Mesendoderm (in vitro differentiated cells): Measurements from ENCODE around the gene TAAR2.
A peak's percentile ranks its signal among the peaks of the same experiment; 100 is the strongest.

Experiments used
- DNase-seq: peaks from one replicate; pipeline ENCODE4 v3.0.0; 2013
- H2AK5ac ChIP-seq: 2 replicates; pipeline ENCODE4 v1.6.1; 2013; ENCODE audit warnings: low read length, inconsistent platforms
- H2BK120ac ChIP-seq: 2 replicates; pipeline ENCODE4 v1.6.1; 2013; ENCODE audit warnings: low read depth, mild to moderate bottlenecking, low read length, moderate library complexity, mixed read lengths
- H2BK15ac ChIP-seq: replicated peaks from 2 replicates; pipeline ENCODE4 v1.6.1; 2013; ENCODE audit warnings: low read depth, mild to moderate bottlenecking, moderate library complexity
- H2BK5ac ChIP-seq: 2 replicates; pipeline ENCODE4 v1.6.1; 2013; ENCODE audit warnings: low read length, inconsistent platforms
- H3K18ac ChIP-seq: 2 replicates; pipeline ENCODE4 v1.6.1; 2013; ENCODE audit warnings: mild to moderate bottlenecking, low read length, mixed read lengths
- H3K23ac ChIP-seq: one replicate; pipeline ENCODE4 v1.6.1; 2013; ENCODE audit warnings: low read length
- H3K27ac ChIP-seq: 2 replicates; pipeline ENCODE4 v1.5.1; 2013; ENCODE audit warnings: low read depth, mild to moderate bottlenecking, inconsistent platforms, low read length, moderate library complexity
- H3K27me3 ChIP-seq: 2 replicates; pipeline ENCODE4 v1.6.1; 2013; ENCODE audit warnings: low read length, control low read depth, mild to moderate bottlenecking, inconsistent platforms; ENCODE audit not compliant: insufficient read depth, poor library complexity
- H3K36me3 ChIP-seq: 2 replicates; pipeline ENCODE4 v1.6.1; 2013; ENCODE audit warnings: low read length, inconsistent platforms; ENCODE audit not compliant: control insufficient read depth, insufficient read depth
- H3K4ac ChIP-seq: one replicate; pipeline ENCODE4 v1.6.1; 2013; ENCODE audit warnings: low read depth, mild to moderate bottlenecking, low read length, moderate library complexity
- H3K4me1 ChIP-seq: 2 replicates; pipeline ENCODE4 v1.6.1; 2013; ENCODE audit warnings: low read depth, low read length, inconsistent platforms; ENCODE audit not compliant: control insufficient read depth
- H3K4me2 ChIP-seq: 2 replicates; pipeline ENCODE4 v1.6.1; 2013; ENCODE audit warnings: low read length
- H3K4me3 ChIP-seq: 2 replicates; pipeline ENCODE4 v1.5.1; 2013; ENCODE audit warnings: mild to moderate bottlenecking, low read length
- H3K56ac ChIP-seq: one replicate; pipeline ENCODE4 v1.6.1; 2013; ENCODE audit warnings: low read length
- H3K79me1 ChIP-seq: 2 replicates; pipeline ENCODE4 v1.6.1; 2013; ENCODE audit warnings: low read length, inconsistent platforms
- H3K79me2 ChIP-seq: 2 replicates; pipeline ENCODE4 v1.6.1; 2013; ENCODE audit warnings: mild to moderate bottlenecking, low read length; ENCODE audit not compliant: control insufficient read depth, insufficient read depth
- H3K9ac ChIP-seq: 2 replicates; pipeline ENCODE4 v1.6.1; 2013; ENCODE audit warnings: low read length, inconsistent platforms
- H4K5ac ChIP-seq: one replicate; pipeline ENCODE4 v1.6.1; 2013; ENCODE audit warnings: low read length
- H4K8ac ChIP-seq: one replicate; pipeline ENCODE4 v1.6.1; 2013; ENCODE audit warnings: low read depth, mild to moderate bottlenecking, control low read depth, low read length, moderate library complexity
- WGBS: extraction: QIAGEN DNeasy Blood & Tissue Kit; methylation state at CpG from one replicate; pipeline ENCODE4 v1.1.7; 2013; ENCODE audit warnings: low lambda C conversion rate, missing lambda C conversion rate; ENCODE audit not compliant: insufficient coverage; ENCODE audit errors: extremely low coverage; 5-methylcytosine and 5-hydroxymethylcytosine counted together

Gene TAAR2

GRCh38 chr6:132664309-132665034, 40.4 kb upstream of the TAAR2 start:
- no CpG with 5 or more reads among the region's 1 CpG for WGBS
- H4K5ac ChIP-seq = no peak overlapping the region

DNA sequence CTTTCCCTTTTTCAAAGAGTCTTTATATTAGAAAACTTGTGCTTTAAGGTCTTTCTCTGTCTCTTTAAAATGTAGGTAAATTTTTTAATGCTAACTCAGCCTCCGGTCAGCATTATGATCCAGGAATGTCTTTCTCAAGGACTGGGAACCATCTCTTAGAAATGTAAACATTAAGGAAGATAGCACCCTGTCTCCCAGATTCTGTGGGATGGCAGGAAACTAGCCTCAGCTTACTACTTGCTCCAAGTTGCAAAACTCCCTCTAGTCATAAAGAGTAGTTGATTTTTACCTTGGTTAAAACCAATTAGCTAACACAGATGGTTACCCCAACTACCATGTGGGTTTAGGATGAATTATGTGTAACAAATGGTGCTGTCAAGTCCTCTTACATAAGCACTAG, 39.6 kb upstream of the TAAR2 start:
- H2BK5ac ChIP-seq = no peak overlapping the region
- no peak overlapping the region for H3K27ac ChIP-seq
- no peak overlapping the region for H4K5ac ChIP-seq
- H3K4me1 ChIP-seq = no peaks in the 10 kb centered on the region
- no CpG with 5 or more reads among the region's 1 CpG for WGBS
- H2AK5ac ChIP-seq = no peak overlapping the region
- H3K56ac ChIP-seq = no peak overlapping the region
- H3K36me3 ChIP-seq = no peaks in the 10 kb centered on the region
- H3K4me3 ChIP-seq = no peak overlapping the region
- H3K4ac ChIP-seq = no peak overlapping the region
- H3K4me2 ChIP-seq = no peak overlapping the region
- H3K9ac ChIP-seq = no peak overlapping the region
- DNase-seq = no peak
- no peak overlapping the region for H2BK15ac ChIP-seq
- no peaks in the 10 kb centered on the region for H3K79me2 ChIP-seq
- H4K8ac ChIP-seq = no peak overlapping the region
- no peak overlapping the region for H2BK120ac ChIP-seq
- no peaks in the 10 kb centered on the region for H3K79me1 ChIP-seq
- H3K27me3 ChIP-seq = no peaks in the 10 kb centered on the region
- H3K18ac ChIP-seq = no peak overlapping the region
- no peak overlapping the region for H3K23ac ChIP-seq

More at GRCh38 chr6:132664309-132665034, 40.4 kb upstream of the TAAR2 start:
- Histone ChIP-seq H3K23ac (no peak overlapping the region), H3K18ac (no peak overlapping the region), H3K27me3 (no peaks in the 10 kb centered on the region), H3K4me1 (no peaks in the 10 kb centered on the region), H3K79me1 (no peaks in the 10 kb centered on the region), H2BK15ac (no peak overlapping the region), H3K4me2 (no peak overlapping the region), H2BK5ac (no peak overlapping the region), H3K79me2 (no peaks in the 10 kb centered on the region), H2BK120ac (no peak overlapping the region), H3K56ac (no peak overlapping the region), H4K8ac (no peak overlapping the region), H3K4me3 (no peak overlapping the region), H2AK5ac (no peak overlapping the region), H3K36me3 (no peaks in the 10 kb centered on the region), H3K27ac (no peak overlapping the region), H3K9ac (no peak overlapping the region), H3K4ac (no peak overlapping the region)
- no peak for DNase-seq

- H2BK5ac ChIP-seq = no peak overlapping the region
- no peak overlapping the region for H2BK120ac ChIP-seq
- no peaks in the 10 kb centered on the region for H3K79me1 ChIP-seq
- H3K4me1 ChIP-seq = no peaks in the 10 kb centered on the region
- no peak overlapping the region for H3K4ac ChIP-seq
- H3K27ac ChIP-seq = no peak overlapping the region
- no peaks in the 10 kb centered on the region for H3K36me3 ChIP-seq
- H3K27me3 ChIP-seq = no peaks in the 10 kb centered on the region
- no peaks in the 10 kb centered on the region for H3K79me2 ChIP-seq
- H2BK15ac ChIP-seq = no peak overlapping the region
- H4K5ac ChIP-seq = no peak overlapping the region
- H2AK5ac ChIP-seq = no peak overlapping the region
- no peak overlapping the region for H4K8ac ChIP-seq
- H3K56ac ChIP-seq = no peak overlapping the region
- no peak overlapping the region for H3K9ac ChIP-seq
- H3K23ac ChIP-seq = no peak overlapping the region
- no peak overlapping the region for H3K4me3 ChIP-seq
- no peak overlapping the region for H3K4me2 ChIP-seq
- no CpG with 5 or more reads among the region's 4 CpGs for whole genome bisulfite sequencing
- no peak overlapping the region for H3K18ac ChIP-seq
- DNase-seq = no peak
Observed at GRCh38 chr6:132661906-132662305, 37.8 kb upstream of the TAAR2 start.

DNA sequence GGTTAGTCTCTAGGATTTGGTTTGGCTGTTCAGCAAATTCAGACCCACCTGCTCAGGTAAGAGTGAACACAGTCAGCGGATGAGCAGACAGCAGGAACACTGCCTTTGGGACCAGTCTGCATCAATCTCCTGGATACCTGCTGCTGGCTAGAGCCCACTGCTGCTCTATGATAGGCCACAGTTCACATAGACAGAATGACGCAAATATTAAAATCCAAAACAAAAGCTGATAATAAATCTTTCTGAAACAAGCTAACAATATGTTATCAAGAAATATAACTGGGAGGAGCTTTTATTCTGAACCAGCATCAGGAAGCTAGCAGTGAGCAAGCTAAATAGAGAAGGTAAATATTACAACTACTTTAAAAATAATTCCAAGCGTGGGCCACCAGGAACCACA, 35.0 kb upstream of the TAAR2 start, which contains the start of gene TAAR1:
TAAR1 (minus strand) TSS at position 101 of the 400 bp plus-strand sequence. CDS start 13,179 bp downstream, outside the sequence.
- no peak within 1 kb of the TSS for H3K9ac ChIP-seq
- no peak within 1 kb of the TSS for H2BK5ac ChIP-seq
- WGBS = no CpG with 5 or more reads among the region's 3 CpGs
- H3K79me1 ChIP-seq = no peaks in the 10 kb centered on the region
- H3K4ac ChIP-seq = no peak within 1 kb of the TSS
- no peak within 1 kb of the TSS for H3K56ac ChIP-seq
- no peak within 1 kb of the TSS for H2BK120ac ChIP-seq
- no peak within 1 kb of the TSS for H4K8ac ChIP-seq
- H3K4me1 ChIP-seq = no peaks in the 10 kb centered on the region
- H2AK5ac ChIP-seq = no peak within 1 kb of the TSS
- H3K4me3 ChIP-seq = no peak within 1 kb of the TSS
- H3K4me2 ChIP-seq = no peak within 1 kb of the TSS
- no peaks in the 10 kb centered on the region for H3K27me3 ChIP-seq
- no peak for DNase-seq
- H3K79me2 ChIP-seq = no peaks in the 10 kb centered on the region
- H3K18ac ChIP-seq = no peak within 1 kb of the TSS
- H2BK15ac ChIP-seq = no peak within 1 kb of the TSS
- no peak within 1 kb of the TSS for H3K27ac ChIP-seq
- no peak within 1 kb of the TSS for H4K5ac ChIP-seq
- no peak within 1 kb of the TSS for H3K23ac ChIP-seq
- H3K36me3 ChIP-seq = no peaks in the 10 kb centered on the region

- Histone ChIP-seq H2BK5ac (no peak overlapping the region), H3K4me2 (no peak overlapping the region), H3K4ac (no peak overlapping the region), H3K18ac (no peak overlapping the region), H3K56ac (no peak overlapping the region), H4K8ac (no peak overlapping the region), H2BK15ac (no peak overlapping the region), H3K4me3 (no peak overlapping the region), H2BK120ac (no peak overlapping the region), H4K5ac (no peak overlapping the region), H3K4me1 (no peaks in the 10 kb centered on the region), H3K36me3 (no peaks in the 10 kb centered on the region), H3K27me3 (no peaks in the 10 kb centered on the region), H3K9ac (no peak overlapping the region), H3K23ac (no peak overlapping the region), H3K79me2 (no peaks in the 10 kb centered on the region), H3K79me1 (no peaks in the 10 kb centered on the region), H3K27ac (no peak overlapping the region), H2AK5ac (no peak overlapping the region)
- WGBS = no CpG with 5 or more reads among the region's 3 CpGs
- DNase-seq = no peak
Observed at GRCh38 chr6:132651062-132651461, 27.0 kb upstream of the TAAR2 start.

- no peaks in the 10 kb centered on the region for H3K79me2 ChIP-seq
- no CpG with 5 or more reads among the region's 1 CpG for WGBS
- peak; percentile 51 for DNase-seq
- no peak overlapping the region for H3K4me3 ChIP-seq
- no peak overlapping the region for H2BK15ac ChIP-seq
- no peak overlapping the region for H3K4ac ChIP-seq
- H4K5ac ChIP-seq = no peak overlapping the region
- H2BK120ac ChIP-seq = no peak overlapping the region
- no peak overlapping the region for H3K9ac ChIP-seq
- no peak overlapping the region for H4K8ac ChIP-seq
- H3K56ac ChIP-seq = no peak overlapping the region
- no peak overlapping the region for H3K23ac ChIP-seq
- H3K36me3 ChIP-seq = no peaks in the 10 kb centered on the region
- H3K27ac ChIP-seq = no peak overlapping the region
- no peak overlapping the region for H2BK5ac ChIP-seq
- no peak overlapping the region for H2AK5ac ChIP-seq
- H3K4me2 ChIP-seq = no peak overlapping the region
- no peak overlapping the region for H3K18ac ChIP-seq
- no peaks in the 10 kb centered on the region for H3K27me3 ChIP-seq
- H3K4me1 ChIP-seq = no peaks in the 10 kb centered on the region
- no peaks in the 10 kb centered on the region for H3K79me1 ChIP-seq
Observed at GRCh38 chr6:132650429-132650828, 26.4 kb upstream of the TAAR2 start.
